Endodermal cell (in vitro differentiated cells): ENCODE measurements around the gene PAK1. TPM values are rescaled to one million over a fixed set of nuclear protein-coding genes. Genes with fewer than 3 reads are reported as not detected.

Experiments
- DNase-seq: peaks from one replicate; pipeline ENCODE4 v3.0.0-alpha.2; 2017
- H3K27ac ChIP-seq: 2 replicates; pipeline ENCODE4 v1.5.1; 2013; ENCODE audit warnings: mild to moderate bottlenecking, low read depth, low read length, moderate library complexity
- H3K27me3 ChIP-seq: 2 replicates; pipeline ENCODE4 v1.6.1; 2013; ENCODE audit warnings: mild to moderate bottlenecking, low read length, moderate library complexity; ENCODE audit not compliant: insufficient read depth, control insufficient read depth, poor library complexity, severe bottlenecking
- H3K36me3 ChIP-seq: 2 replicates; pipeline ENCODE4 v1.7.0; 2013; ENCODE audit warnings: mild to moderate bottlenecking, low read length, moderate library complexity; ENCODE audit not compliant: control insufficient read depth, insufficient read depth
- H3K4me1 ChIP-seq: one replicate; pipeline ENCODE4 v1.7.0; 2013; ENCODE audit warnings: low read length; ENCODE audit not compliant: control insufficient read depth, insufficient read depth
- H3K4me3 ChIP-seq: 2 replicates; pipeline ENCODE4 v1.5.1; 2013; ENCODE audit warnings: mild to moderate bottlenecking, low read length, moderate library complexity
- H3K9ac ChIP-seq: 2 replicates; pipeline ENCODE4 v1.6.1; 2013; ENCODE audit warnings: mild to moderate bottlenecking, low read length, moderate library complexity; ENCODE audit not compliant: poor library complexity, severe bottlenecking; ENCODE audit errors: extremely low read depth
- H3K9me3 ChIP-seq: 2 replicates; pipeline ENCODE4 v1.6.1; 2013; ENCODE audit warnings: mild to moderate bottlenecking, low read length, moderate library complexity; ENCODE audit not compliant: control insufficient read depth
- H3K27ac Mint-ChIP-seq: 2 replicates; pipeline ENCODE4 v1.8.0; 2020; ENCODE audit warnings: mixed read lengths
- H3K27me3 Mint-ChIP-seq: 2 replicates; pipeline ENCODE4 v1.8.0; 2021; ENCODE audit warnings: mild to moderate bottlenecking, mixed read lengths; ENCODE audit not compliant: insufficient read depth
- H3K36me3 Mint-ChIP-seq: 2 replicates; pipeline ENCODE4 v1.8.0; 2020; ENCODE audit warnings: low read depth, mixed read lengths
- H3K4me1 Mint-ChIP-seq: 2 replicates; pipeline ENCODE4 v1.8.0; 2020; ENCODE audit warnings: mixed read lengths
- H3K4me3 Mint-ChIP-seq: 2 replicates; pipeline ENCODE4 v1.8.0; 2020; ENCODE audit warnings: mild to moderate bottlenecking, moderate library complexity, mixed read lengths
- H3K9me3 Mint-ChIP-seq: 2 replicates; pipeline ENCODE4 v1.8.0; 2020; ENCODE audit warnings: mild to moderate bottlenecking, mixed read lengths
- CTCF ChIP-seq: fragments of 200-600 bp; sonication (generic); conservative IDR thresholded peaks from 2 replicates; pipeline ENCODE4 v1.5.0; 2021; ENCODE audit warnings: antibody characterized with exemption, mild to moderate bottlenecking
- WGBS, 2 experiments: methylation state at CpG; one replicate each; pipeline versions ENCODE4 v1.1.5 to v1.1.7; 2013; ENCODE audit warnings: missing lambda C conversion rate in 2 of 2, mixed read lengths in 1 of 2; ENCODE audit not compliant: insufficient coverage in 1 of 2, insufficient read length in 1 of 2; 5-methylcytosine and 5-hydroxymethylcytosine counted together
- total RNA-seq, 2 donors: library from RNA; stranded (reverse); fragmentation: NEBNext Ultra II Directional in 1 of 2; extraction: Animal tissue kit (Norgen Biotek cat#: 25700) in 1 of 2; gene quantifications; 2 replicates in 1 of 2; 3 replicates in 1 of 2; pipeline ENCODE4 v1.2.1, GENCODE V29; 2021

Gene PAK1
- total RNA-seq, 2 donors from 2014 or later = 91.3 to 94.9 TPM

GRCh38 chr11:77422687-77423086 is 51.2 kb downstream of the PAK1 start:
- no peak for DNase-seq
- no peaks in the 10 kb centered on the region for H3K9me3 ChIP-seq
- H3K4me3 Mint-ChIP-seq = no peak overlapping the region
- whole genome bisulfite sequencing, 2 experiments = 100% methylated on average over 1 of the region's 1 CpG; no CpG with 5 or more reads in 1 of the 2 experiments
- H3K27ac Mint-ChIP-seq = no peak overlapping the region
- H3K9ac ChIP-seq = no peak overlapping the region
- H3K4me3 ChIP-seq = no peak overlapping the region
- no peaks in the 10 kb centered on the region for H3K9me3 Mint-ChIP-seq
- peaks cover 14% of the 10 kb centered on the region for H3K4me1 ChIP-seq
- no peaks in the 10 kb centered on the region for H3K36me3 ChIP-seq
- peaks cover 59% of the 10 kb centered on the region for H3K4me1 Mint-ChIP-seq
- H3K36me3 Mint-ChIP-seq = peaks cover 4% of the 10 kb centered on the region
- no peak overlapping the region for H3K27ac ChIP-seq
- TF ChIP-seq CTCF = no peak
- no peaks in the 10 kb centered on the region for H3K27me3 Mint-ChIP-seq
- H3K27me3 ChIP-seq = no peaks in the 10 kb centered on the region

- Histone ChIP-seq H3K36me3 (no peaks in the 10 kb centered on the region), H3K4me1 (peaks cover 8% of the 10 kb centered on the region), H3K9me3 (no peaks in the 10 kb centered on the region), H3K9ac (no peak overlapping the region), H3K27ac (no peak overlapping the region), H3K27me3 (no peaks in the 10 kb centered on the region), H3K4me3 (no peak overlapping the region)
- DNase-seq = no peak
- H3K27me3 Mint-ChIP-seq = no peaks in the 10 kb centered on the region
- no peaks in the 10 kb centered on the region for H3K9me3 Mint-ChIP-seq
- no peak overlapping the region for H3K27ac Mint-ChIP-seq
- peaks cover 4% of the 10 kb centered on the region for H3K36me3 Mint-ChIP-seq
- H3K4me3 Mint-ChIP-seq = no peak overlapping the region
- no peak for TF ChIP-seq CTCF
- H3K4me1 Mint-ChIP-seq = peaks cover 46% of the 10 kb centered on the region
- WGBS, 2 experiments = 71 to 81% methylated on average over 2 of the region's 2 CpGs
Measured at GRCh38 chr11:77421041-77421723, 52.7 kb downstream of the PAK1 start.

GRCh38 chr11:77418971-77419597 is 54.8 kb downstream of the PAK1 start:
- H3K4me1 Mint-ChIP-seq = peaks cover 32% of the 10 kb centered on the region
- no peaks in the 10 kb centered on the region for H3K9me3 Mint-ChIP-seq
- Histone ChIP-seq H3K36me3 (no peaks in the 10 kb centered on the region), H3K4me3 (no peak overlapping the region), H3K27ac (no peak overlapping the region), H3K9ac (no peak overlapping the region), H3K9me3 (no peaks in the 10 kb centered on the region), H3K27me3 (no peaks in the 10 kb centered on the region), H3K4me1 (peaks cover 8% of the 10 kb centered on the region)
- peaks cover 2% of the 10 kb centered on the region for H3K36me3 Mint-ChIP-seq
- H3K27ac Mint-ChIP-seq = no peak overlapping the region
- 92% methylated on average over 3 of the region's 3 CpGs; no CpG with 5 or more reads in 1 of the 2 experiments for WGBS, 2 experiments
- no peak overlapping the region for H3K4me3 Mint-ChIP-seq
- no peak for TF ChIP-seq CTCF
- no peaks in the 10 kb centered on the region for H3K27me3 Mint-ChIP-seq
- DNase-seq = no peak
